ENCODE measurements around the gene ELMO2. TPM values are rescaled to one million over a fixed set of nuclear protein-coding genes. Genes with fewer than 3 reads are reported as not detected.

The ELMO2 gene
- total and polyA plus RNA-seq, 5 donors from 2014 or later, result 37.7 to 84.9 (median 44.8) TPM

Other genes starting within 250 kb of the ELMO2 start
- gene CDH22, start 98.1 kb downstream of the ELMO2 start, total RNA-seq, result not detected
- gene CDH22, start 98.1 kb downstream of the ELMO2 start, polyA plus RNA-seq, result not detected
- gene ZNF334, start 106.9 kb upstream of the ELMO2 start, total RNA-seq, result 0.25 TPM
- under 1 TPM in 3 of 4 donors, not detected in 1; 0.14 to 0.22 (median 0.19) TPM for gene ZNF334, start 106.9 kb upstream of the ELMO2 start, polyA plus RNA-seq
- not detected for gene OCSTAMP, start 144.0 kb upstream of the ELMO2 start, total RNA-seq
- gene OCSTAMP, start 144.0 kb upstream of the ELMO2 start, polyA plus RNA-seq, result not detected
- gene SLC13A3, start 244.8 kb upstream of the ELMO2 start, total RNA-seq, result 0.67 TPM
- gene SLC13A3, start 244.8 kb upstream of the ELMO2 start, polyA plus RNA-seq, result not detected

Data from CD4-positive, CD25-positive, alpha-beta regulatory T cell (primary cell).